SHP77 (cell line): ENCODE measurements around the gene CACNA2D3.

Experiments used
- DNase-seq, 2 experiments: peaks; one replicate each; lab custom pipeline; 2025; lab: John Stamatoyannopoulos, UW

CACNA2D3 gene

DNA sequence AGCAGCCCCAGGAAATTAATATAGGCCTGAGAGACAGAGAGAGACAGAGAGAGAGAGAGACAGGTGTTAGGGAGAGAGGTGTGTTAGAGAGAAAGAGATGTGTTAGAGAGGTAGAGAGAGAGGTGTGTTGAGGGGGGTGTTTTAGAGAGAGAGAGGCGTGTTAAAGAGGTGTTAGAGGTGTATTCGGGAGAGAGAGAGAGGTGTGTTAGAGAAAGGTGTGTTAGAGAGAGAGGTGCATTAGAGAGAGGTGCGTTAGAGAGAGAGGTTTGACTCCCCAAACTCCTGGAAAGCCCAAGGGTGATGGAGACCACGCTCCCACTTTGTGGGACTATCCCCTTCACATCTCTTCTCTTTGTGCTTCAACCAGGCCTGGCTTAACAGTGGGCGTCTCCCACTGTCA is 95.5 kb downstream of the CACNA2D3 start:
- no peak for DNase-seq

DNA sequence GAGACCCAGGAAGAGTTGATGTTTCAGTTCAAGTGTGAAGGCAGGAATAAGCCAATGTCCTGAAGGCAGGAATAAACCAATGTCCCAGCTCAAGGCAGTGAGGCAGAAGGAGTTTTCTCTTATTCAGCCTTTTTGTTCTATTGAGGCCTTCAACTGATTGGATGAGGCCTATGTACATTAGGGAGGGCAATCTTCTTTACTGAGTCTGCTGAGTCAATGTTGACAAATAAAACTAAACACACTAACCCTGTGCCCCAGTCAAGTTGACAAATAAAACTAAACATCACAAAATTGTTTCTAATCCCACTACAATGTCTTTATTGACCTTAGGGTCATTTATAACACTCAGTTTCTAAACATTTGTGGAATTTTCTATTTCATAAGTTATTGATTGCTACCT is 100.0 kb downstream of the CACNA2D3 start:
- DNase-seq, result no peak

DNA sequence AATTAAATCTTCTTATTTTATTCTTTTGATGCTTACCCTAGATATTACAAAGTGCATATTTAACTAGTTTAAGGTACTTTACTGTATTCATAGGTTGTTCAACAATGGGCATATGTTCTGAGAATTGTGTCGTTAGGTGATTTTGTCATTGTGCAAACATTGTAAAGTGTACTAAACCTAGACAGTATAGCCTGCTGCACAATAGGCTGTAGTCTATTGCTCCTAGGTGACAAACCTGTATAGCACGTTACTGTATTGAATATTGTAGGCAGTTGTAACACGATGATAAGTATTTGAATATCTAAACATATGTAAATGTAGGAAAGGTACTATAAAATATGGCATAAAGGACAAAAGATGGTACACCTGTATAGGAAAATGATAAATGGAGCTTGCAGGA is 100.7 kb downstream of the CACNA2D3 start:
- DNase-seq, result no peak

DNA sequence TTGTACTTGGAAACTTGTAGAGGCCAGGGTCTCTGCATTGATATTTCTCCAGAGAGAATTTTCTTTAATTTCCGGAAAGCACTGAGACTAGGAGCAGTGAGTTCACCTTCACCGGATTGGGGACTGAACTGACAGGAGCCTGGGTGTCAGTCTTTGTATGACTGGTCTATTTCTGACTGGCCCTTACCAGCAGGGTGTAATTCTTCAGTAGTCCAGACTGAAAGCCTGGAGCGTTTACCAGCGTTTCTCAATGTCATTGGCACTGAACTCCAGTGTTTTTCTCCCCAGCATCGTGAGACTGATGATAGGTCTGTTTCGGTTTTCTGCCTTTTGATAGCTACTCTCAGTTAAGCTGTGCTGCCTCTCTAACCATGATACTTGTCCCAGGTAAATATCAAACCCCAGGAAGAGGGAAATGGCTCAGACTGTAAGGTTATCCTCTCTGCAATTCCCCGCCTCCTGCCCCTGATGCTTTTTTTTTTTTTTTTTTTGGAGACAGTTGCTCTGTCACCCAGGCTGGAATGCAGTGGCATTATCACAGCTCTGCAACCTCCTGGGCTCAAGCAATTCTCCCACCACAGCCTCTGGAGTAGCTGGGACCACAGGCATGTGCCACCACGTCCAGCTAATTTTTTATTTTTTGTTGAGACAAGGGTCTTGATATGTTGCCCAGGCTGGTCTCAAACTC is 103.6 kb downstream of the CACNA2D3 start:
- no peak for DNase-seq

DNA sequence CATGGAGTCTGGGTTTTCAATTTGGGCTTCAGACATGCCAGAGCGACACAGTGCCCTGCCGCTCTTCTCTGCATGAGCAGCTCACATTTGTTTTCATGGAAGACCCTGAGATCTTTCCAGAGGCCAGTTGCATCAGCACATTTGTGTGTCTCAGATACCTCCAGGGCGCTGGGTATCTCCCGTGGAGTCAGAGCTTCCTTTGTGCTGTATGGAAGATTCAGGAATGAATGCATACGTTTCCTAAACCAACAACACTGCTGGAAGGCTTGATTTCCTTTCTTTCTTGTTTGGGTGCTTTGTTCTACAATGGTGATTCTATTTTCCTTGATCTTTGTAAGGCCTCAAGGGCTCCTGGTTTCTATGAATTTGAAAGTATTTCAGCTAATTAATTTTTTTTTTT is 106.5 kb downstream of the CACNA2D3 start:
- no peak for DNase-seq

DNA sequence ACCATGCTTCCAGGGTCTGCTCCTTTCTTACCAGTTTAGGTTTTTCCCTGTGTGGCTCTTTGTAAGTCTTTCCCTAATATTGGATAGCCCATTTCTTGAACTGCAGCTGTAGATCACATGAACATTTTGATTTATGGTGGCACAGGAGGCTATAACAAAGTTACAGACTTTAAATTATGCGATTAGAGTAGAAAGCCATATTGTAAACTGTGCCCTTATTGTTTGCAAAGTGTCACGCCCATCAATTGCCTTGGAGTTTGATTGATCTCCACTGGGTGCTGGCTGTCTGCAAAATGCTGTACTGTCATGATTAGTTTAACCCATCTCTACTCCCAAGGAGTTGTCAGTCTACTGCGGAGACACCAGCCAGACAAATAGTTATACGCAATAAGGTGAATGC is 110.3 kb downstream of the CACNA2D3 start:
- DNase-seq, result no peak

DNA sequence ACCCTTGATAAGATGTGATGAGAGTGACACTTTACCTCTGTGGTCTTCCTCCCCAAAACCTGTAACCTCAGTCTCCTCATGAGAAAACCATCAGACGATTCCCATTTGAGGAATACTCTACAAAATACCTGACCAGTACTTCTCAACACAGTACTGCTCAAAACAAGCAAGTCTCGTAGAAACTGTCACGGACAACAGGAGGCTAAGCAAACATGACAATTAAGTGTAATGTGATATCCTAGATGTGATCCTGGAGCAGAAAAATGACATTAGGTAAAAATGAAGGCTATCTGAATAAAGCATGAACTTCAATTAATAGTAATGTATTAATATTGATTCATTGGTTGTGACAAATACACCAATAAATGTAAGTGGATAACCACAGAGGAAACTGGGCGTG is 113.6 kb downstream of the CACNA2D3 start:
- DNase-seq, result no peak

DNA sequence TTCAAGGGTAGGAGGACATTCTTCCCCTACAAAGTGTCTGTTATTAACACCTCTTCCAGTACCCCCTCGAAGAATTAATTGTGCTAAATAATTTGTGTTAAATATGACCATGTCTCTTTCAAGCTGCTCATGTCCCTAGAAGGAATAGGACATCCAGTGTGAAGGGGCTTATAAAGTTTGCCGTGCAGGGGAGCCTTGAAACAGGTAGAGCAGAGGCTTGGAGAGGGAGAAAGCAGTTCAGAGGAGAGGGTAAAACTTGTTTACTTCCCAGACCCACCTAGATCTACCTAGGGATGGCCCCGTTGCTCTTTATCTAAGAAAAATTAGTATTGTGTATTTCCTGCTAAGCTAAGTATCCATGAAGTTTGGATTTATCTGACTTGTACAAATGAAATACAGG is 114.8 kb downstream of the CACNA2D3 start:
- no peak for DNase-seq

DNA sequence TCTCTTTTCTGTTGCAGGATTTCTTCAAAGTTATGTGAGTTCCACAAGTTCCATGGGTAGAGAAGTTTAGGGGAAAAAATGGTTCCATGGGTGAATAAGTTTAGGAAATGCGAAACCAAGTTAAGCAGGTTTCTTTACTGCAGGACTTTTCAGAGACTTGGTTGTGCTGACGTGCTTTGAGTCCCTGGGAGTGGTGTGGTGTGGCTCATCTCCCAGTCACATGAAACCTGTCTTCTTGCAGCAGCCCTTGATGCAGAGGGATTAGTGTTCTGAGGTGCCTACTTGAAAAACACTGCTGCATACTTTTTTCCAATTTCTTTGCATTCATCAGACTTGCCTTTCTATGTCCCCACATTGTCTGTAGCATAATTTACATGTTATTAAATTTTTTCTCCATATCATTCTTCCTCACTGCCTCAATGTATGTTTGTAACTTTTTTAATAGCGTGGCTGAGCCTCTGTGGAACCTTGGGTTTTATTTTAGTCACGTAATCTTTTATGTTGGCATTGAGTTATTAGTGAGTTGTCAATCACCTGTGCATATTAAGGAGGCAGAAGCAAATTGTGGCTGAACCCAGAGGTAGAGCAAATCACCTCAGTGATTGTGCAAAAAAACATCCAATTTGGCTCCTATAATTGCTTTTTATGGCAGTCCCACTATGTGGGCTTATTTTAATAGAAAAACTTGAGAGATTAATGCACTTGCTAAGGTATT is 115.6 kb downstream of the CACNA2D3 start:
- no peak for DNase-seq

DNA sequence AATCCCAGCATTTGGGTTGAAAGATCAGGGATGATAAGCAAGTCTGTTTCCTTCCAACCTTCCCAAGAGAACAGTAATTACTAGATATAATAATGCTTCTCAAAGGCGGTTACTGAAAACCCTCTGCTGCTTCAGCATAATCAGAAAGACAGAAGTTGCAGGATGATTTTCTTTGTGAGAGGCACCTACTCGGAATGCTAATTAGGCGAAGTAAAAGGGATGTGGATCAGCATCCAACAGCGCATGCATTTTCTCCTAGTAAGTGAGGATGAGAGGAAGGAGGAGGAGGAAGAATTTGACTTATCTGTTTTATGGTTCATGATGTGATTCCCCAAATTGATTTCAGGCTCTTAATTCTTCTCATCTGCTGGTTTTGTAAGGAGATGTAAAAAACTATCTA is 118.0 kb downstream of the CACNA2D3 start:
- no peak for DNase-seq

DNA sequence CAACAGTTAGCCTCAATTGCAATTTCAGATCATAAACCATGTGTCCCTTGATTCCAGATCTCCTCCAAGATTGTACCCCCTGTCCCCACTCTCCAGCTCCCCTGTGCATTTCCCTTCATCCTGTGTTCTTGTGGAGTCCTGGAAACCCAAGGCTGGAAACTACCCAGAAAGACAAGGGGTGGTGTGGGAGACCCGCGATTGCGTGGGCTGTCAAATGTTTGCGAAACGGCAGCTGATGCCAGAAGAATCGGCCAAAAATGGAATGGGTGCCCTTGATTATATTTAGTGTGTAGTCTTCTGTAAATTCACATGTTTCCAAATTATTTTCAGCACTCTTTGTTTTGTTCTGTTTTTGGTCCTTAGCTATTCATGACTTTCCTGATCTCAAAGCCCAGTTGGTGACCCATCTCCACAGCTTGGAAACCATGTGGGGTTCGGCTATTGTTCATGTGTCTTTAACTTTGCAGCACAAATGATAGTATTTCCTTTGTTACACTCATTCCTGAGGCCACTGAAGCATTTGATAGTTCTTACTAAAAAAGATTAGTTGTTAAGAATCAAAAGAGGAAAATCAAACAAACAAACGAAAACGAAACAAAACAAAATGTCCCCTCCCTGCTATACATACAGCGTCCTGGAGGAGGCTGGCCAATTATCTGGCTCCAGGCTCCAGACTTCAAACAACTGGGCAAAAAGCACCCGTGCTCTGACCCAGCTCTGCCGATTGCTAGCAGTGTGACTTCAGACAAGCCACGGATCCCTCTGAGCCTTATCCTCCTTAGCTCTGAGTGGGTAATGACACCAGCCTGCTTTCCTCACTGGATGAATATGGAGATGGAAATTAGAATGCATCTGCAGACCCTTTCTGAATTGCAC is 120.9 kb downstream of the CACNA2D3 start:
- peak; percentile 21 to 57 for DNase-seq

DNA sequence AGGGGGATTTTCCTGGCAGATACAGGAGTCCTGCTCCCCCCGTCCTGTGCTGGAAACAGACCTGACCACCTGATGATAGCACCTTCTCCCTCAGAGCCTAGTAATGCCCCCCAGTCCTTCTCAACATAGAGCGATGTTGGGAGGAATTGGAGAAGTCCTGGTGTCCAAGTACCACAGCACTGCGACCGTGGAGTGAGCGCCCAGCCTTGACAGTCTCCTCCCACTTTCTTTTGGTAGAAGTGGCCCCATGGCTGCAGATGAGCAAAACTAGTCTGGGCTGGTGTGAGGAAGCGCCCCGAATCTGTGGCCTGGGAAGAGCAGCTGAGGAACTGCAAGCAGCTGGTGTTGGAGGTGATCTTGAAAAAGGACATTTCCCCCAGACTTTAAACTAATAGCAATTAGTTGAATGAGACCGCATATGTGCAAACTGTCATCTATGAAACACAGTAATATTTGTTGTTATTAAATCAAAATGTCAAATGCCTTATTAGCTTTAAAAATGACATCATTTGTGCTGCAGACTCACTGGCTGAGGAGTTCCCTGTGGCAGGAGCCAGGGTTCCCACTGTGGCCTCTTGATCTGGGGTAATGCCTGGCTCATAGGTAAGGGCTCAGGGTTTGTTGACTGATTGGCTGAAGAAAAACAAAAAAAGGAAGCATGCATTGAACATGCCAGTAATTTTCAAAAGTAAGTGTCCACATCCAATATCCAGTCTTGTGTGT is 121.8 kb downstream of the CACNA2D3 start:
- DNase-seq, result no peak

DNA sequence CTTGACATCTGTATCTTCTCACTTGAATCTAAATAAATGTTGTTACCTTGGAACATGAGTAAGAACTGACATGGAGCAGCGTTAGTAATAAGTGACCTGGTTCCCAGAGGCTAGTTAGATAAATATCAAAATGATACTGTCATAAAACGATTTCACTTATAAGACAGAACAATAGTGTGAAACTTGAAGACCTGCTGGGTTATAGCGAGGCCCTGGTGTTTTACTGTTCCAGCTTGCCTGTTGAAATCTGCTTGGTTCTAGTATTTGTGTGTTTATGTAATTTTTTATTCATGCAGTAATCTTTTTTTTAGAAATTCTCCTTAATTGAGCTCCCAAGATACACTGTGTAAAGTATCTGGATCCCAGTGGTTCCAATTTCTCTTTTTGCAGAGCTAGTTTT is 129.4 kb downstream of the CACNA2D3 start:
- DNase-seq, result no peak

DNA sequence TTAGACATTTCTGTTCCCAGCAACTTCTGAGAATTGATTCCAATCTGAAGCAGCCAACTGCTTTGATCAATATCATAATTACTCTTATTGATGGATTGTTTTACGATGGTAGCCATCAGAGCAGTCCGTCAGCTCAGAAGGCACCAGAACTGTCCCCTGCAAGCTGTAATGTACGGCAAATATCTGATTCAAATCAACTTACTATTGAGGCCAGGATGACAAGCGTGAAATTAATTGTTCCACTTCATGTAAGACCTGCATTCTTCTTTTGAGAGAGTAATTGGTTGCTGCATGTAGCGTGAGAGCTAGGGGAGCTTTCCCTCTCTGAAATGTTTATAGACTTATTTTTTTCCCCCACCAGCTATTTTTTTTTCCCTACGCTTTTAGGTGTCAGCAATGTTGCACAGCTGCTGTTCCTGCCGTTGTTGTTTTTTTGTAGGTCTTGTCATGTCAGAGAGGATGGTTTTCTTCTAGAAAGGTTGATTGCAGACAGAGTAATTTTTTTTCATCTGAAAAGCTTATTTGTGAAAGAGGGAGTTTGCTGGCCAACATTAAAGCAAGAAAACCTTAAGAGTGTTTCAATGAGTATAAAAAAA is 134.9 kb downstream of the CACNA2D3 start:
- no peak for DNase-seq

DNA sequence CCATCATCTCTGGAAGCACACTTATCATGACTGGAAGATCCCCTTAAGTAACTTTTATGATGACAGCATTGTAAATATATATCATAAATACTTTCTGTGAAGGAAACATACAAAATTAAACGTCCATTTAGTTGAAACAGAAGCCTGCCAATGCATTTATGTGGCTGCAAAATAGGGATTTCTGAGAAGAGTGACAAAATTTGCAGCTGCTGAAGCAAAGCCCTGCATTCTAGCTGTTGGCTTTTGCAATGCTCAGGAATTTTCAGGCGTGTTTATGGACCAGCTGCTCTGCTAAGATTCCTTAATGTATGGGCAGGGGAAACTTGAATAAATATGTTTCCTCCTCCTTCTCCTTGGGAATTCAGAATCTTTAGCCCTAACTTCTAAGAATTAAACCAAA is 137.3 kb downstream of the CACNA2D3 start:
- DNase-seq, result no peak

DNA sequence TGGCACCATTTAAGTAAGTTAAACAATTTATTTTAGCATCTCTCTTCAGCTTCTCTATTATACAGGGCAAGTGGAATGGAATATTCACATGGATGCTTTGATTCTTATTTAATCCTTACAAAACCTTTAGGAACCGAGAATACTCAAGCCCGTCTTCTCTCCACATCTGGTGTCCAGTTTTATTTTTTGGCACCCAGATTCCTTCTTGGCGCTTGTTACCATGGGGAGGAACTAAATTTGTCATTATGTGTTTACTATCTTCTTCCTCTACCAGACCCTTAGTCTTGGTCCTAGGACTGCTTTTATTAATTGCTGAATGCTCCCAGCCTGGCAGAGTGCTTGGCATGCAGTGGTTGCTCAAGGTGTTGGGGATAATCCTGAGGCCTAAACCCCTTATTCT is 138.8 kb downstream of the CACNA2D3 start:
- DNase-seq, result no peak

DNA sequence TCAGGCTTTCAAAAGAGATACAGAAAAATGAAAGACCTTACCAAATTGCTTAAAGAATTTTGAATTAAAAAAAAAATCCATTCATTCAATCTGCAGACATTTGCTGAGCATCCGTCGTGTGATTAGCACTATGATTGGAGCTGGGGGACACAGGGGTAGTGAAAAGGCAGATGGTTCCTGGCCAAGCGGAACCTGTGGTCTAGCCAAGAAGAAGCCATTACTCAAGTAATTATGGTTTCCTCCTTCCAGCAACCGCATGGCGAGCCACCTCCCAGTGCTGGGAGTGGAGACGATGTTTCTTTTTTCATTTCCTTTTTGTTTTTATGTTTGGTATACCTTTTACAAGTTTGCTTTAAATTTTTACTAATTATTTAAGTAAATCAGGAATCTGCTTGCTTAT is 140.2 kb downstream of the CACNA2D3 start:
- DNase-seq, result no peak

DNA sequence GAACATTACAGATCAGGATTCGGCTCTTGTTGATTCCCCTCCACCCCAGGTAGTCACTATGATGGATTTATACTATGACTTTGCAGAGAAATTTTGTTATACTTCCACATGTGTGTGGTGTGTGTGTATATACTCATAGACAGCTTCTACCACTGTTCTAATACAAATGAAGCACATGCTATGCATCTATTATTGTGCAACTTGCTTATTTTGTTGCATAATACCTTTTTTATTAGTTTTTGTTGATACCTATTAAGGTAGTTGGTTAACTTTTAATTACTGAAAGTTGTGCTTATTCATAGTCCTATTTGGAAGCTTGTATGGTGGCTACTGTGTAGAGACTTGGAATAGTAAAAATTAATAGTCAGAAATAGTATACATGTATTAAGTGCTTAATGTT is 140.6 kb downstream of the CACNA2D3 start:
- no peak for DNase-seq

DNA sequence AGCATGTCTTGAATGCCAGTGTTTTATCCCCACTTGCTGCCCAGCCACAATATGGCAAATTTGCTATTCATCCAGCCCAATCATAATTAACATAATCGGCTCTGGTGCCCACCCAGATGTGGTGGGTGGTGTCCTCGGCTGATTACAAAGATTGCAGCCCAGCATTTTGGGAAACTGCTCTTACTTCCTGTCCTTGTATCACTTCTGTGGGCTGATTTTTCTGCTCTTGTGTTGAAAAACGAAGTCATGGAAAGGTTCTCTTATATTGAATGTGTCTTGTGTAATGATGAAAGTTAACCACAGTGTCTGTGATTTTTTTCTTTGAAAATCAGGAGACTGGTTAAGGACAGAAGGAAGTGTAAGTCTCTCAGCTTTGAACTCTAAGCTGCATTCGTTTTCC is 141.7 kb downstream of the CACNA2D3 start:
- DNase-seq, result no peak

DNA sequence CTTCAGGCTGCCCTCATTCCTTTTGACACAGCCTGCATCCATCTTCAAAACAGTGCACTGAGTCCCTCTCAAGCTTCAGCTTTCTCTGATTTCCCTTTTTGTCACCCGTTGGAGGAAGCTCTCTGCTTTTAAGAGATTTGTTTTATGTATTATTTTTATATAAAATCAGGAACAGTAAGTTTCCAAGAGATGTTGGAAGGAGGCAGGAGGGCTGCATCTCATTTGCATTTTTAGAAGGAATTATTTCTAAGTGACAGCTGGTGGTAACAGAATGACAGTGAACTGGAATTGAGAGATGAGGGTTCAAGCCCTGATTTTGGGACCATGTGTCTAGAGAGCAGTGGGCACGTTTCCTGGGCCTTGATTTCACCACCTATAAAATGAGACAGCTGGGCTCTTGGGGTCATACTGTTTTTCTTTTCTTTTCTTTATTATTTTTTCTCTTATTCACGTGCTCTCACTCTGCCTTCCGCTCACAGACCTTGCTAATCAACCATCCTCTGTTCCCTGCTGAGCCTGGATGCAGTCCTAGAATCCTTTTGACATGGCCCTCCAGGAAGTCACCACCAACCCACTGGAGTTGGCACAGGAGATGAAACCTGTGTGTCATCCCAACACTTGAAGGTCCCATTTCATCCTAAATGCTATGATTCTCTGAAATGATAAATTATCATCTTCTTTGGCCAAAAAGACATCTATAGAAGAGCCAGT is 148.6 kb downstream of the CACNA2D3 start:
- DNase-seq, result no peak

DNA sequence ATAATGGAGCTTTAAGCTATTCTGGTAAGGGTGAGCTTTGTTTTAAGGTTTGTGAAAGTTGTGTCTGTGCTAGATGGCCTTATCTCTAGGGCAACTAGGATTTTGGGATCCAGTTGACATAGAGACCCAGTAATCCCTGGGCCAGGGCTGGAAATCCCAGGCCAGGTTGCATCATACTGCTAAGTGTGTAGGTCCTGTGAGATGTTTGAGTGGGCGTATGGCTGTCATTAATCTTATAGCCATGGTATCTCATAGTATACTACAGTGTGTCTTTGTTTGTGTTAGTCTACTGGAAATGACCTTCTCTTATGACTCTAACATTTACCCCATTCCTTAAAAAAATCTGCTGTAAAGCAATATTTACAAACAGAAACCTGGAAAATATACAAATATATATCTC is 151.4 kb downstream of the CACNA2D3 start:
- no peak for DNase-seq
